Memory B cell (primary cell): ENCODE results near the gene LAGE3.

Experiments
- ATAC-seq: fragments of 150-1000 bp; cut with Tn5 transposase; 2 replicates; pipeline ENCODE4 v1.10.0; 2021; ENCODE audit warnings: low read depth, mild to moderate bottlenecking, moderate library complexity
- DNase-seq, 2 donors: peaks; one replicate each; pipeline ENCODE4 v3.0.0; 2022; ENCODE audit warnings: low spot score in 2 of 2
- H3K27ac Mint-ChIP-seq: one replicate; pipeline ENCODE4 v1.8.0; 2022; ENCODE audit warnings: mild to moderate bottlenecking, moderate library complexity, mixed read lengths
- H3K27me3 Mint-ChIP-seq: one replicate; pipeline ENCODE4 v1.8.0; 2022; ENCODE audit warnings: mixed read lengths
- H3K36me3 Mint-ChIP-seq: one replicate; pipeline ENCODE4 v1.8.0; 2022; ENCODE audit warnings: mild to moderate bottlenecking, mixed read lengths
- H3K4me1 Mint-ChIP-seq: one replicate; pipeline ENCODE4 v1.8.0; 2022; ENCODE audit warnings: mixed read lengths
- H3K4me3 Mint-ChIP-seq: one replicate; pipeline ENCODE4 v1.8.0; 2022; ENCODE audit warnings: mild to moderate bottlenecking, moderate library complexity, mixed read lengths
- H3K9me3 Mint-ChIP-seq: one replicate; pipeline ENCODE4 v1.8.0; 2022; ENCODE audit warnings: mixed read lengths

Gene LAGE3

GRCh38 chrX:154444755-154445246, 34.3 kb downstream of the LAGE3 start:
- H3K4me3 Mint-ChIP-seq = no peak overlapping the region
- no peak for ATAC-seq
- H3K27me3 Mint-ChIP-seq = no peaks in the 10 kb centered on the region
- no peak for DNase-seq
- no peak overlapping the region for H3K27ac Mint-ChIP-seq
- peaks cover 8% of the 10 kb centered on the region for H3K4me1 Mint-ChIP-seq
- no peaks in the 10 kb centered on the region for H3K9me3 Mint-ChIP-seq
- H3K36me3 Mint-ChIP-seq = peaks cover 2% of the 10 kb centered on the region

- DNase-seq = peak; percentile 56 to 63
- ATAC-seq = peak; percentile 91
- H3K27me3 Mint-ChIP-seq = no peaks in the 10 kb centered on the region
Measured at GRCh38 chrX:154443992-154444754, 34.9 kb downstream of the LAGE3 start, which contains the start of gene FAM50A. Gene FAM50A (plus strand): TSS chrX:154444141. CDS start chrX:154444236, 95 bp downstream.

GRCh38 chrX:154443479-154443910, 35.6 kb downstream of the LAGE3 start:
- peak overlapping the region; percentile 89 for H3K27ac Mint-ChIP-seq
- DNase-seq = no peak
- H3K27me3 Mint-ChIP-seq = no peaks in the 10 kb centered on the region
- H3K4me1 Mint-ChIP-seq = peaks cover 8% of the 10 kb centered on the region
- peaks cover 2% of the 10 kb centered on the region for H3K36me3 Mint-ChIP-seq
- peak overlapping the region; percentile 83 for H3K4me3 Mint-ChIP-seq
- no peak for ATAC-seq
- H3K9me3 Mint-ChIP-seq = no peaks in the 10 kb centered on the region

More at GRCh38 chrX:154443992-154444754, 34.9 kb downstream of the LAGE3 start, which contains the start of gene FAM50A:
- peak within 1 kb of the TSS; percentile 89 for H3K27ac Mint-ChIP-seq
- peak within 1 kb of the TSS; percentile 83 for H3K4me3 Mint-ChIP-seq
- H3K36me3 Mint-ChIP-seq = peaks cover 2% of the 10 kb centered on the region
- H3K9me3 Mint-ChIP-seq = no peaks in the 10 kb centered on the region
- peaks cover 8% of the 10 kb centered on the region for H3K4me1 Mint-ChIP-seq

GRCh38 chrX:154441984-154442707, 36.9 kb downstream of the LAGE3 start:
- no peaks in the 10 kb centered on the region for H3K9me3 Mint-ChIP-seq
- peaks cover 14% of the 10 kb centered on the region for H3K4me1 Mint-ChIP-seq
- no peak overlapping the region for H3K4me3 Mint-ChIP-seq
- peaks cover 2% of the 10 kb centered on the region for H3K36me3 Mint-ChIP-seq
- no peak overlapping the region for H3K27ac Mint-ChIP-seq
- no peaks in the 10 kb centered on the region for H3K27me3 Mint-ChIP-seq
- ATAC-seq (no peak), DNase-seq (no peak)

- no peak overlapping the region for H3K4me3 Mint-ChIP-seq
- ATAC-seq = no peak
- H3K27me3 Mint-ChIP-seq = no peaks in the 10 kb centered on the region
- H3K27ac Mint-ChIP-seq = no peak overlapping the region
- H3K9me3 Mint-ChIP-seq = no peaks in the 10 kb centered on the region
- DNase-seq = no peak
- H3K4me1 Mint-ChIP-seq = peaks cover 14% of the 10 kb centered on the region
- peaks cover 2% of the 10 kb centered on the region for H3K36me3 Mint-ChIP-seq
Measured at GRCh38 chrX:154441564-154441963, 37.5 kb downstream of the LAGE3 start.

- no peak overlapping the region for H3K27ac Mint-ChIP-seq
- ATAC-seq = no peak
- H3K4me1 Mint-ChIP-seq = peaks cover 9% of the 10 kb centered on the region
- H3K36me3 Mint-ChIP-seq = no peaks in the 10 kb centered on the region
- H3K27me3 Mint-ChIP-seq = no peaks in the 10 kb centered on the region
- H3K4me3 Mint-ChIP-seq = no peak overlapping the region
- no peaks in the 10 kb centered on the region for H3K9me3 Mint-ChIP-seq
- DNase-seq = no peak
Measured at GRCh38 chrX:154440623-154441357, 38.3 kb downstream of the LAGE3 start.

GRCh38 chrX:154439841-154440240, 39.2 kb downstream of the LAGE3 start:
- H3K4me1 Mint-ChIP-seq = peaks cover 9% of the 10 kb centered on the region

GRCh38 chrX:154437971-154438893, 40.8 kb downstream of the LAGE3 start:
- ATAC-seq (no peak), DNase-seq (no peak)
- Mint-ChIP-seq H3K4me1 (peaks cover 6% of the 10 kb centered on the region), H3K27ac (peak overlapping the region; percentile 87), H3K36me3 (no peaks in the 10 kb centered on the region), H3K4me3 (peak overlapping the region; percentile 90), H3K9me3 (no peaks in the 10 kb centered on the region), H3K27me3 (no peaks in the 10 kb centered on the region)

More at GRCh38 chrX:154439841-154440240, 39.2 kb downstream of the LAGE3 start:
- ATAC-seq (no peak), DNase-seq (no peak)
- Mint-ChIP-seq H3K27me3 (no peaks in the 10 kb centered on the region), H3K4me3 (no peak overlapping the region), H3K27ac (no peak overlapping the region), H3K9me3 (no peaks in the 10 kb centered on the region), H3K36me3 (no peaks in the 10 kb centered on the region)

- H3K4me3 Mint-ChIP-seq = peak within 1 kb of the TSS; percentile 90
- H3K27ac Mint-ChIP-seq = peak within 1 kb of the TSS; percentile 88
- DNase-seq (peak; percentile 51 to 64), ATAC-seq (peak; percentile 77)
- peaks cover 6% of the 10 kb centered on the region for H3K4me1 Mint-ChIP-seq
- H3K27me3 Mint-ChIP-seq = no peaks in the 10 kb centered on the region
- no peaks in the 10 kb centered on the region for H3K36me3 Mint-ChIP-seq
- H3K9me3 Mint-ChIP-seq = no peaks in the 10 kb centered on the region
Measured at GRCh38 chrX:154436983-154437752, 41.9 kb downstream of the LAGE3 start, which contains the start of gene GDI1. Gene GDI1 (plus strand): TSS chrX:154437154. CDS start chrX:154437255, 101 bp downstream.

- Mint-ChIP-seq H3K4me3 (peak overlapping the region; percentile 82), H3K9me3 (no peaks in the 10 kb centered on the region), H3K27ac (peak overlapping the region; percentile 88), H3K4me1 (peaks cover 6% of the 10 kb centered on the region), H3K27me3 (no peaks in the 10 kb centered on the region), H3K36me3 (no peaks in the 10 kb centered on the region)
- ATAC-seq (peak; percentile 83), DNase-seq (peak; percentile 21 to 27)
Measured at GRCh38 chrX:154436374-154436982, 42.6 kb downstream of the LAGE3 start.

- no peak for ATAC-seq
- H3K27ac Mint-ChIP-seq = peak overlapping the region; percentile 88
- H3K9me3 Mint-ChIP-seq = no peaks in the 10 kb centered on the region
- no peaks in the 10 kb centered on the region for H3K27me3 Mint-ChIP-seq
- peaks cover 12% of the 10 kb centered on the region for H3K4me1 Mint-ChIP-seq
- DNase-seq = no peak
- H3K4me3 Mint-ChIP-seq = no peak overlapping the region
- H3K36me3 Mint-ChIP-seq = no peaks in the 10 kb centered on the region
Measured at GRCh38 chrX:154435171-154435733, 43.8 kb downstream of the LAGE3 start.
